Measurements from ENCODE around the gene CDC73.

The CDC73 gene

GRCh38 chr1:193301746-193302145 lies 179.9 kb downstream of the CDC73 start:
- no peak for DNase-seq

- no peak for DNase-seq
Measured at GRCh38 chr1:193303849-193304248, 182.0 kb downstream of the CDC73 start.
